Measurements from ENCODE around the gene IL11.
A peak's percentile ranks its signal among the peaks of the same experiment; 100 is the strongest.
"Not testable (repeated sequence)": the region's sequence is repeated elsewhere in the genome, so short reads cannot be mapped to it uniquely, and the experiment has no call there.

The IL11 gene

GRCh38 chr19:55348317-55349034 is 21.8 kb downstream of the IL11 start:
- DNase-seq = no peak

GRCh38 chr19:55347442-55348009 is 22.7 kb downstream of the IL11 start:
- DNase-seq = no peak

- no peak for DNase-seq
Measured at GRCh38 chr19:55346725-55347441, 23.4 kb downstream of the IL11 start.

- no peak for DNase-seq
Measured at GRCh38 chr19:55345818-55346724, 24.2 kb downstream of the IL11 start.

GRCh38 chr19:55345101-55345817 is 25.0 kb downstream of the IL11 start:
- no peak for DNase-seq

- DNase-seq = no peak
Measured at GRCh38 chr19:55344444-55344843, 25.8 kb downstream of the IL11 start.

GRCh38 chr19:55341595-55342531 is 28.4 kb downstream of the IL11 start:
- no peak for DNase-seq

- peak; percentile 57 for DNase-seq
Measured at GRCh38 chr19:55341171-55341588, 29.1 kb downstream of the IL11 start.

GRCh38 chr19:55340784-55341147 is 29.5 kb downstream of the IL11 start:
- no peak for DNase-seq

GRCh38 chr19:55339889-55340783 is 30.1 kb downstream of the IL11 start:
- no peak for DNase-seq

GRCh38 chr19:55339105-55339888 is 31.0 kb downstream of the IL11 start, which contains the start of gene KMT5C:
Gene KMT5C (plus strand): TSS chr19:55339876. CDS start chr19:55341937, 2,061 bp downstream.
- DNase-seq = peak; percentile 100

GRCh38 chr19:55336101-55336500 is 34.2 kb downstream of the IL11 start:
- peak; percentile 33 for DNase-seq

GRCh38 chr19:55333870-55334269 is 36.4 kb downstream of the IL11 start:
- no peak for DNase-seq

- peak; percentile 52 for DNase-seq
Measured at GRCh38 chr19:55329791-55330190, 40.5 kb downstream of the IL11 start.

- DNase-seq = not testable (repeated sequence)
Measured at GRCh38 chr19:55328774-55329318, 41.4 kb downstream of the IL11 start.

GRCh38 chr19:55325172-55325571 is 45.1 kb downstream of the IL11 start, which contains the start of gene TMEM150B:
Gene TMEM150B (minus strand): TSS chr19:55325341. CDS start chr19:55321036, 4,305 bp downstream.
- DNase-seq = no peak

GRCh38 chr19:55324662-55325061 is 45.6 kb downstream of the IL11 start:
- no peak for DNase-seq

- DNase-seq = no peak
Measured at GRCh38 chr19:55322204-55322885, 47.9 kb downstream of the IL11 start.
